ENCODE results near the gene LRP5. TPM values are rescaled to one million over a fixed set of nuclear protein-coding genes. Genes with fewer than 3 reads are reported as not detected.
"Not testable (repeated sequence)": the region's sequence is repeated elsewhere in the genome, so short reads cannot be mapped to it uniquely, and the experiment has no call there.

The LRP5 gene
- total RNA-seq, 1 experiment from 2014 or later, result 55.2 TPM

DNA sequence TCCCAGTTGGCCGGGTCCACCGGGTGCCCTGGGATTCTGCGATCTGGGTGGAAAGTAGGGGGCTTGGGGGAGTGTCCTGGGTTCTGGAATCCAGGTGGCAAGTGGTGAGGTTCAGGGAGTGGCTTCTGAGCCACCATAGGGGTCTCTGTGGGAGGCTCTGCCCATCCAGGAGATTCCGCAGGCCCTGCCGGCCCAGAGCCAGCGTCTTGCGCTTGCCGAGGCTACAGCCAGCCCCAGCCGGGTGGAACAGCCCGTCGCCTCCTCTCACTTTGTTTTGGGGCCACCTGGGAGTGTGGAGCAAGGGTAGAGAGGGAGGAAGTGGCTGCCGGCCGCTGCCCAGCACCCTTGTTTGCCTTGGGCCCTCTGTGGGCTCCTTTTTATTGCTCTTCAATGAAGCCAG is 87.5 kb downstream of the LRP5 start:
- intact Hi-C loops (cut with micrococcal nuclease), result no loop called here
- POLR2A ChIA-PET, result no interaction called here
- TF ChIP-seq MAX (IDR thresholded peaks at IDR 0.05), result no peak

GRCh38 chr11:68400584-68400983 is 88.2 kb downstream of the LRP5 start:
- CTCF ChIA-PET; RAD21 ChIA-PET (ENCODE audit: low non-redundant PET in 1 of 2, low total read pairs in 2 of 2, uncharacterized antibody in 2 of 2, unreplicated experiment in 2 of 2); H3K36me3 ChIP-seq (ENCODE audit: control insufficient read depth in 1 of 2, insufficient read depth in 2 of 2, low read length in 2 of 2): not testable (repeated sequence)

More for the DNA sequence above, 87.5 kb downstream of the LRP5 start:
- no peaks in the 10 kb centered on the region for H3K9me3 ChIP-seq (ENCODE audit: control insufficient read depth in 1 of 2, insufficient read depth in 1 of 2, low read depth in 1 of 2, low read length in 2 of 2)
- no peaks in the 10 kb centered on the region for H3K4me1 ChIP-seq (ENCODE audit: control insufficient read depth in 1 of 2, insufficient read depth in 2 of 2, low read length in 2 of 2)
- CTCF ChIA-PET, result no interaction called here
- H3K36me3 ChIP-seq (ENCODE audit: control insufficient read depth in 1 of 2, insufficient read depth in 2 of 2, low read length in 2 of 2), result peaks cover 0 to 7% of the 10 kb centered on the region in 2 experiments; a peak in 2 of 4 replicates
- ATAC-seq (no peak), DNase-seq (ENCODE audit: low read depth, low spot score) (no peak)
- H3K9ac ChIP-seq (ENCODE audit: low read length), result no peak overlapping the region
- no peaks in the 10 kb centered on the region for H3K9me2 ChIP-seq (ENCODE audit: insufficient read depth)
- no peaks in the 10 kb centered on the region for H3K79me2 ChIP-seq (ENCODE audit: insufficient read depth, low read length)
- RAD21 ChIA-PET (ENCODE audit: low non-redundant PET in 1 of 2, low total read pairs in 2 of 2, uncharacterized antibody in 2 of 2, unreplicated experiment in 2 of 2), result no interaction called here
- no peak overlapping the region for H3K4me3 ChIP-seq (replicated peaks in 1 of 2; ENCODE audit: low read depth in 1 of 2, low read length in 2 of 2)
- H3K27me3 ChIP-seq (ENCODE audit: insufficient read depth, low read length), result no peaks in the 10 kb centered on the region
- H4K20me1 ChIP-seq (ENCODE audit: insufficient read depth), result no peaks in the 10 kb centered on the region
- no peak overlapping the region for H3K4me2 ChIP-seq (ENCODE audit: low read length)
- H3K27ac ChIP-seq (ENCODE audit: low read depth, low read length), result no peak overlapping the region
- no peak overlapping the region for H2AFZ ChIP-seq (ENCODE audit: low read depth, low read length, poor library complexity, severe bottlenecking)
- BruUV-seq (replicated peaks), result no TSS peak

GRCh38 chr11:68401856-68402255 is 89.5 kb downstream of the LRP5 start:
- no peaks in the 10 kb centered on the region for H4K20me1 ChIP-seq (ENCODE audit: insufficient read depth)
- ATAC-seq (no peak), DNase-seq (ENCODE audit: low read depth, low spot score) (no peak)
- intact Hi-C loops (cut with micrococcal nuclease), result no loop called here
- H3K27me3 ChIP-seq (ENCODE audit: insufficient read depth, low read length), result no peaks in the 10 kb centered on the region
- no peak overlapping the region for H3K27ac ChIP-seq (ENCODE audit: low read depth, low read length)
- no peak overlapping the region for H2AFZ ChIP-seq (ENCODE audit: low read depth, low read length, poor library complexity, severe bottlenecking)
- H3K9ac ChIP-seq (ENCODE audit: low read length), result no peak overlapping the region
- no TSS peak for BruUV-seq (replicated peaks)
- H3K4me2 ChIP-seq (ENCODE audit: low read length), result no peak overlapping the region
- no peaks in the 10 kb centered on the region for H3K9me3 ChIP-seq (ENCODE audit: control insufficient read depth in 1 of 2, insufficient read depth in 1 of 2, low read depth in 1 of 2, low read length in 2 of 2)
- ChIA-PET CTCF (no interaction called here), RAD21 (ENCODE audit: low non-redundant PET in 1 of 2, low total read pairs in 2 of 2, uncharacterized antibody in 2 of 2, unreplicated experiment in 2 of 2) (no interaction called here), POLR2A (no interaction called here)
- H3K9me2 ChIP-seq (ENCODE audit: insufficient read depth), result no peaks in the 10 kb centered on the region
- H3K4me3 ChIP-seq (replicated peaks in 1 of 2; ENCODE audit: low read depth in 1 of 2, low read length in 2 of 2), result no peak overlapping the region
- no peaks in the 10 kb centered on the region for H3K4me1 ChIP-seq (ENCODE audit: control insufficient read depth in 1 of 2, insufficient read depth in 2 of 2, low read length in 2 of 2)
- peaks cover 5 to 9% of the 10 kb centered on the region in 2 experiments; a peak in 3 of 4 replicates for H3K36me3 ChIP-seq (ENCODE audit: control insufficient read depth in 1 of 2, insufficient read depth in 2 of 2, low read length in 2 of 2)
- H3K79me2 ChIP-seq (ENCODE audit: insufficient read depth, low read length), result no peaks in the 10 kb centered on the region
- TF ChIP-seq JUND (IDR thresholded peaks at IDR 0.05) (no peak), CEBPB (IDR thresholded peaks at IDR 0.05; ENCODE audit: low read depth) (no peak), REST (IDR thresholded peaks at IDR 0.05; ENCODE audit: low read depth) (no peak), EZH2phosphoT487 (IDR thresholded peaks at IDR 0.05; ENCODE audit: borderline replicate concordance) (no peak), POLR2A (IDR thresholded peaks at IDR 0.05; ENCODE audit: borderline replicate concordance, extremely low read depth, insufficient read depth, insufficient read length) (no peak), FOSL1 (IDR thresholded peaks at IDR 0.05; ENCODE audit: low read depth) (no peak)
- TF ChIP-seq, protein P1, sequence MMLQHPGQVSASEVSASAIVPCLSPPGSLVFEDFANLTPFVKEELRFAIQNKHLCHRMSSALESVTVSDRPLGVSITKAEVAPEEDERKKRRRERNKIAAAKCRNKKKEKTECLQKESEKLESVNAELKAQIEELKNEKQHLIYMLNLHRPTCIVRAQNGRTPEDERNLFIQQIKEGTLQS (IDR thresholded peaks at IDR 0.05), result no peak

More at GRCh38 chr11:68400584-68400983, 88.2 kb downstream of the LRP5 start:
- POLR2A ChIA-PET; BruUV-seq (replicated peaks); H3K27me3 ChIP-seq (ENCODE audit: insufficient read depth, low read length); DNase-seq (ENCODE audit: low read depth, low spot score); H3K4me1 ChIP-seq (ENCODE audit: control insufficient read depth in 1 of 2, insufficient read depth in 2 of 2, low read length in 2 of 2); H4K20me1 ChIP-seq (ENCODE audit: insufficient read depth); H3K79me2 ChIP-seq (ENCODE audit: insufficient read depth, low read length); H3K4me2 ChIP-seq (ENCODE audit: low read length); H3K9me3 ChIP-seq (ENCODE audit: control insufficient read depth in 1 of 2, insufficient read depth in 1 of 2, low read depth in 1 of 2, low read length in 2 of 2); H3K27ac ChIP-seq (ENCODE audit: low read depth, low read length); H3K4me3 ChIP-seq (replicated peaks in 1 of 2; ENCODE audit: low read depth in 1 of 2, low read length in 2 of 2); ATAC-seq; H3K9ac ChIP-seq (ENCODE audit: low read length); H3K9me2 ChIP-seq (ENCODE audit: insufficient read depth); H2AFZ ChIP-seq (ENCODE audit: low read depth, low read length, poor library complexity, severe bottlenecking); intact Hi-C loops (cut with micrococcal nuclease): not testable (repeated sequence)

Data from HCT116 (cell line).